Measurements from ENCODE around the gene LZTS3. TPM values are rescaled to one million over a fixed set of nuclear protein-coding genes. Genes with fewer than 3 reads are reported as not detected.

LZTS3 gene
- total RNA-seq, 1 donor from 2014 or later = 14.2 TPM

- Mint-ChIP-seq H3K9me3 (no peaks in the 10 kb centered on the region), H3K27me3 (ENCODE audit: low read depth) (no peaks in the 10 kb centered on the region), H3K36me3 (peaks cover 54% of the 10 kb centered on the region), H3K4me3 (no peak overlapping the region), H3K4me1 (no peaks in the 10 kb centered on the region), H3K27ac (no peak overlapping the region)
- TF ChIP-seq, protein P1, sequence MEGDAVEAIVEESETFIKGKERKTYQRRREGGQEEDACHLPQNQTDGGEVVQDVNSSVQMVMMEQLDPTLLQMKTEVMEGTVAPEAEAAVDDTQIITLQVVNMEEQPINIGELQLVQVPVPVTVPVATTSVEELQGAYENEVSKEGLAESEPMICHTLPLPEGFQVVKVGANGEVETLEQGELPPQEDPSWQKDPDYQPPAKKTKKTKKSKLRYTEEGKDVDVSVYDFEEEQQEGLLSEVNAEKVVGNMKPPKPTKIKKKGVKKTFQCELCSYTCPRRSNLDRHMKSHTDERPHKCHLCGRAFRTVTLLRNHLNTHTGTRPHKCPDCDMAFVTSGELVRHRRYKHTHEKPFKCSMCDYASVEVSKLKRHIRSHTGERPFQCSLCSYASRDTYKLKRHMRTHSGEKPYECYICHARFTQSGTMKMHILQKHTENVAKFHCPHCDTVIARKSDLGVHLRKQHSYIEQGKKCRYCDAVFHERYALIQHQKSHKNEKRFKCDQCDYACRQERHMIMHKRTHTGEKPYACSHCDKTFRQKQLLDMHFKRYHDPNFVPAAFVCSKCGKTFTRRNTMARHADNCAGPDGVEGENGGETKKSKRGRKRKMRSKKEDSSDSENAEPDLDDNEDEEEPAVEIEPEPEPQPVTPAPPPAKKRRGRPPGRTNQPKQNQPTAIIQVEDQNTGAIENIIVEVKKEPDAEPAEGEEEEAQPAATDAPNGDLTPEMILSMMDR (IDR thresholded peaks at IDR 0.05; ENCODE audit: unreplicated experiment) = no peak
- no peak for DNase-seq (ENCODE audit: low spot score in 2 of 2, unreplicated experiment in 2 of 2)
Observed at GRCh38 chr20:3194617-3195280, 21.4 kb upstream of the LZTS3 start.

GRCh38 chr20:3193806-3194616 lies 20.7 kb upstream of the LZTS3 start:
- H3K36me3 Mint-ChIP-seq = peaks cover 52% of the 10 kb centered on the region

DNA sequence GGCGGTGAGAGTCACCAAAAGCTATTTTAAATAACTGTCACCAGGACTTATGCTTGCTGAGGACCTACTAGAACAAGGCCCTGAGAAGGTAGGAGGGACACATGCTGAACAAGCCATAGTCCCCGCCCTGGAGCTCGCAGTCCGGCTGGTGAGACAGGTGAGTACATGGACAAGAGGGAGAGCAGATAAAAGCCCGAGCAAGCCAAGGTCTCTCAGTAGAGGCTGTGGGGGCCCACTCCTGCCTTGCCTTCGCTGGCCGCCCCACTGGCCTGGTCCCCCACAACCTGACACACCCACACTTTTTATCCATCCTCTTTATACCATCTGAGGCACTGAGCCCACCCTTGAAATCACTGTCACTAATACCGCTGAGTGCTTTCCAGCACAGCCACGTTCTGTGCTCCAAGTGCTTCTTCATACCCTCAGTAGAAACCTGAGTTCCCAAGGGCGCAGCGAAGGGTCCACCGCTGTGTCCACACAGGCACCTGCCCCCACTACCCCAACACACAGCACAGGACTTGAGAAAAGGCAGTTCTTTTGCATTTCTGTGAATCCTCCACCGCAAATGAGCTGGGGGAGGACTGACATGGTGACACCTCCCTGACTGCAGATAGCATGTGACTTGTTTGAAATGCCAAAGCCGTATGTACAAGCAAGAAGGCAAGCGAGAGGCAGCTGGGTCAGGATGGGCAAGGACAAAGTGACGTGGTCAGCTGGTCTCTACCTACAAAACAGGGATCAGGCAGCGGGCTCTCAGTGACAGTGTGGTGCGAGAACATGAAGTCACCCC lies 19.1 kb upstream of the LZTS3 start:
- no peak overlapping the region for H3K4me3 Mint-ChIP-seq
- H3K36me3 Mint-ChIP-seq = peaks cover 44% of the 10 kb centered on the region
- TF ChIP-seq, protein P1 (IDR thresholded peaks at IDR 0.05; ENCODE audit: unreplicated experiment) = no peak
- H3K27me3 Mint-ChIP-seq (ENCODE audit: low read depth) = no peaks in the 10 kb centered on the region
- no peak overlapping the region for H3K27ac Mint-ChIP-seq
- no peaks in the 10 kb centered on the region for H3K4me1 Mint-ChIP-seq
- no peak for DNase-seq (ENCODE audit: low spot score in 2 of 2, unreplicated experiment in 2 of 2)
- H3K9me3 Mint-ChIP-seq = no peaks in the 10 kb centered on the region

More at GRCh38 chr20:3193806-3194616, 20.7 kb upstream of the LZTS3 start:
- no peak overlapping the region for H3K4me3 Mint-ChIP-seq
- no peak for DNase-seq (ENCODE audit: low spot score in 2 of 2, unreplicated experiment in 2 of 2)
- TF ChIP-seq, protein P1 (IDR thresholded peaks at IDR 0.05; ENCODE audit: unreplicated experiment) = no peak
- H3K9me3 Mint-ChIP-seq = no peaks in the 10 kb centered on the region
- H3K27me3 Mint-ChIP-seq (ENCODE audit: low read depth) = no peaks in the 10 kb centered on the region
- no peaks in the 10 kb centered on the region for H3K4me1 Mint-ChIP-seq
- H3K27ac Mint-ChIP-seq = no peak overlapping the region

GRCh38 chr20:3190681-3191111 lies 17.3 kb upstream of the LZTS3 start:
- no peak overlapping the region for H3K27ac Mint-ChIP-seq
- H3K9me3 Mint-ChIP-seq = no peaks in the 10 kb centered on the region
- TF ChIP-seq, protein P1 (IDR thresholded peaks at IDR 0.05; ENCODE audit: unreplicated experiment) = no peak
- no peaks in the 10 kb centered on the region for H3K27me3 Mint-ChIP-seq (ENCODE audit: low read depth)
- no peaks in the 10 kb centered on the region for H3K4me1 Mint-ChIP-seq
- no peak overlapping the region for H3K4me3 Mint-ChIP-seq
- no peak for DNase-seq (ENCODE audit: low spot score in 2 of 2, unreplicated experiment in 2 of 2)
- peaks cover 36% of the 10 kb centered on the region for H3K36me3 Mint-ChIP-seq

- peak overlapping the region; percentile 37 for H3K27ac Mint-ChIP-seq
Observed at GRCh38 chr20:3189561-3190131, 16.3 kb upstream of the LZTS3 start.

More at GRCh38 chr20:3189561-3190131, 16.3 kb upstream of the LZTS3 start:
- Mint-ChIP-seq H3K4me1 (no peaks in the 10 kb centered on the region), H3K4me3 (no peak overlapping the region), H3K9me3 (no peaks in the 10 kb centered on the region), H3K36me3 (peaks cover 30% of the 10 kb centered on the region), H3K27me3 (ENCODE audit: low read depth) (no peaks in the 10 kb centered on the region)
- TF ChIP-seq, protein P1 (IDR thresholded peaks at IDR 0.05; ENCODE audit: unreplicated experiment) = no peak
- no peak for DNase-seq (ENCODE audit: low spot score in 2 of 2, unreplicated experiment in 2 of 2)
